NCI-H187 (cell line): ENCODE measurements around the gene TMEM145.
"Not testable (repeated sequence)": the region's sequence is repeated elsewhere in the genome, so short reads cannot be mapped to it uniquely, and the experiment has no call there.

ENCODE experiments used
- DNase-seq, 2 experiments: peaks; one replicate each; lab custom pipeline; 2025; lab: John Stamatoyannopoulos, UW

The TMEM145 gene

GRCh38 chr19:42313840-42314755, 989 bp downstream of the TMEM145 start:
- no peak for DNase-seq

- DNase-seq = no peak
These were observed 1.9 kb downstream of the TMEM145 start for GRCh38 chr19:42315024-42315423.

GRCh38 chr19:42316223-42317211, 3.4 kb downstream of the TMEM145 start:
- no peak for DNase-seq

GRCh38 chr19:42317535-42317934, 4.4 kb downstream of the TMEM145 start:
- DNase-seq = no peak

GRCh38 chr19:42322305-42322704, 9.2 kb downstream of the TMEM145 start:
- no peak for DNase-seq

GRCh38 chr19:42323473-42323851, 10.4 kb downstream of the TMEM145 start:
- no peak for DNase-seq

GRCh38 chr19:42323852-42324654, 10.9 kb downstream of the TMEM145 start:
- DNase-seq = no peak

- DNase-seq = no peak
These were observed 11.7 kb downstream of the TMEM145 start for GRCh38 chr19:42324655-42325307.

GRCh38 chr19:42325308-42325895, 12.3 kb downstream of the TMEM145 start, which contains the start of gene MEGF8:
Gene MEGF8, plus strand, starts transcription at chr19:42325635. Its CDS starts 609 bp downstream, at chr19:42326244.
- DNase-seq = peak; percentile 99

GRCh38 chr19:42325896-42326771, 13.0 kb downstream of the TMEM145 start:
- no peak for DNase-seq

- no peak for DNase-seq
These were observed 13.9 kb downstream of the TMEM145 start for GRCh38 chr19:42326969-42327368.

GRCh38 chr19:42327381-42327780, 14.3 kb downstream of the TMEM145 start:
- no peak for DNase-seq

GRCh38 chr19:42328106-42328505, 15.0 kb downstream of the TMEM145 start:
- DNase-seq = no peak

- no peak for DNase-seq
These were observed 15.7 kb downstream of the TMEM145 start for GRCh38 chr19:42328854-42329253.

GRCh38 chr19:42330241-42330711, 17.2 kb downstream of the TMEM145 start:
- DNase-seq = peak; percentile 58 to 65

GRCh38 chr19:42331333-42331732, 18.2 kb downstream of the TMEM145 start:
- not testable (repeated sequence) for DNase-seq

GRCh38 chr19:42332059-42332458, 18.9 kb downstream of the TMEM145 start:
- no peak for DNase-seq

GRCh38 chr19:42333018-42333417, 19.9 kb downstream of the TMEM145 start:
- DNase-seq = no peak

GRCh38 chr19:42333975-42334696, 21.0 kb downstream of the TMEM145 start:
- no peak for DNase-seq
